Heart left ventricle (tissue), 16 donors: ENCODE results near the gene FGFR4. TPM values are rescaled to one million over a fixed set of nuclear protein-coding genes. Genes with fewer than 3 reads are reported as not detected.

Source experiments
- ATAC-seq, 4 donors: fragments of 200-7000 bp; cut with Tn5 transposase; one replicate each; pipeline ENCODE4 v1.9.1; 2020 to 2022; ENCODE audit warnings: moderate library complexity in 4 of 4, mild to moderate bottlenecking in 3 of 4, moderate number of reproducible peaks in 1 of 4
- DNase-seq, 5 donors: peaks; one replicate each; pipeline ENCODE4 v3.0.0-alpha.2; 2020
- H3K27ac ChIP-seq, 12 donors: fragments of 200-600 bp; sonication (generic) in 4 of 12; one replicate each; pipeline versions ENCODE4 v1.5.0 to v1.8.0; 2016 to 2022; ENCODE audit warnings: mild to moderate bottlenecking in 2 of 12
- H3K27me3 ChIP-seq, 9 donors: fragments of 200-600 bp; sonication (generic) in 2 of 9; one replicate each; pipeline versions ENCODE4 v1.5.1 to v1.8.0; 2016 to 2022; ENCODE audit warnings: mild to moderate bottlenecking in 3 of 9
- H3K36me3 ChIP-seq, 9 donors: fragments of 200-600 bp; sonication (generic) in 2 of 9; one replicate each; pipeline versions ENCODE4 v1.5.0 to v1.8.0; 2018 to 2022; ENCODE audit warnings: mild to moderate bottlenecking in 2 of 9
- H3K4me1 ChIP-seq, 12 donors: fragments of 200-600 bp; sonication (generic) in 4 of 12; one replicate each; pipeline versions ENCODE4 v1.5.0 to v1.8.0; 2016 to 2022; ENCODE audit warnings: mild to moderate bottlenecking in 3 of 12
- H3K4me3 ChIP-seq, 12 donors: fragments of 200-600 bp; sonication (generic) in 4 of 12; one replicate each; pipeline versions ENCODE4 v1.5.0 to v1.8.0; 2017 to 2022; ENCODE audit warnings: mild to moderate bottlenecking in 9 of 12, moderate library complexity in 4 of 12
- H3K9me3 ChIP-seq, 12 donors: fragments of 200-600 bp; sonication (generic) in 4 of 12; one replicate each; pipeline versions ENCODE4 v1.5.0 to v1.8.0; 2016 to 2022; ENCODE audit warnings: mild to moderate bottlenecking in 1 of 12
- POLR2A ChIP-seq, 2 donors: fragments of 450-650 bp; IDR thresholded peaks; one replicate each; pipeline ENCODE4 v1.6.1; 2017; ENCODE audit warnings: antibody characterized with exemption in 2 of 2, mild to moderate bottlenecking in 2 of 2, moderate library complexity in 2 of 2
- WGBS, 4 donors: extraction: QIAGEN DNeasy Blood & Tissue Kit in 2 of 4; methylation state at CpG; one replicate each; pipeline versions ENCODE4 v1.1.5 to v1.1.7; 2013 to 2018; 5-methylcytosine and 5-hydroxymethylcytosine counted together
- intact Hi-C, 10 donors: fragments of 100-400 bp; cut with DNase I; formaldehyde crosslinking; loops; one replicate each; pipeline versions ENCODE4 v1.11.1 to v1.14.2; 2022
- polyA plus RNA-seq, 2 donors: library from polyadenylated mRNA; stranded (reverse); fragments of 200-250 nt; gene quantifications; one replicate each; pipeline ENCODE4 v1.2.3, GENCODE V29; 2013
- total RNA-seq, 9 donors: library from RNA; depleted of rRNA in 2 of 9; stranded (reverse); fragments of >200 nt in 2 of 9; fragmentation: NEBNext Ultra II Directional in 3 of 9; extraction: Animal tissue kit (Norgen Biotek cat#: 25700) in 3 of 9; gene quantifications; one replicate each; pipeline versions ENCODE4 v1.1.0 to v1.2.4, GENCODE V29; 2016 to 2023
- TF ChIP-seq, protein P1 (sequence below), 12 donors: fragments of 200-600 bp; sonication (generic) in 4 of 12; IDR thresholded peaks; one replicate each; pipeline versions ENCODE4 v1.5.0 to v1.8.0; 2018 to 2022; ENCODE audit warnings: antibody characterized with exemption in 12 of 12, mild to moderate bottlenecking in 5 of 12
- donor health status: ischemic (EF 13 %, LVEDD 7.1; RV severe dilation, severe dysfunction).
- donor health status: healthy with polysubstance abuse.
- donor health status: DM: no; HTN: yes; CAD: no.
- donor health status: DM: no; HTN: no; CAD: no.
- donor health status: ischemic (EF 25% LVEDD 6.9; RV normal size, moderate dysfunction).
- donor health status: ischemic (EF 25% LVEDD 5.7; RV mildly dilated, moderate dysfunction).
- donor health status: healthy.
- donor health status: DM: yes; HTN: yes; CAD: no.
- donor health status: ischemic (EF 35%, LVEDD 5.7; RV mildly dilated, moderate dysfunction).
- donor health status: nonischemic (EF 11% LVEDD 7.7; RV severe dilation, severe dysfunction).
- donor health status: DM: yes; HTN: yes; CAD: no.
- donor health status: PGD.
- donor health status: ischemic (EF 29% LVEDD 5.4; RV normal size, mild dysfunction).
- donor health status: nonischemic (EF 23%, LVEDD 6.1; RV moderate dilation, normal function).

FGFR4 gene
- total and polyA plus RNA-seq, 11 donors = 0.35 to 2.6 (median 0.49) TPM; not detected in 1

DNA sequence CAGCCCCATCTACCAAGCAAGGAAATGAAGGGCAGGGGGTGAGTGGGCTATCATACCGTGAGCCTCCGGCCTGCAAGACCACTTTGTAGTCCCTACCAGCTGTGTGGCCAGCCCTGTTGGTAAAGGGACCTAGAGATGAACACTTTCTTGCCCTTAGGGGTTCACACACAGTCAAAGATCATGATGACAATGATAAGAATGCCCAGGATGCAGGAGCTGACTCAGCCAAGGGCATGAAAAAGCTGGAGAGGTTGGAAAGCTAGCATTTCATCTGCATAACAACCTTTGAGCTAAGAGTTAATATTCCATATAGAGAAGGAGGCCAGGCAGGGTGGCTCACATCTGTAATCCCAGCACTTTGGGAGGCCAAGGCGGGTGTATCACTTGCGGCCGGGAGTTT lies 19.2 kb upstream of the FGFR4 start:
- Histone ChIP-seq H3K4me1 (peaks cover 0 to 5% (median 0%) of the 10 kb centered on the region in 12 donors), H3K27me3 (no peaks in the 10 kb centered on the region), H3K27ac (no peak overlapping the region), H3K4me3 (no peak overlapping the region), H3K9me3 (no peaks in the 10 kb centered on the region), H3K36me3 (peaks cover 0 to 42% (median 27%) of the 10 kb centered on the region in 9 donors)
- DNase-seq (no peak), ATAC-seq (no peak)
- 88 to 98% (median 97%) methylated on average over 5 of the region's 5 CpGs for WGBS, 4 donors
- intact Hi-C loops = no loop called here
- no peak for TF ChIP-seq POLR2A (IDR thresholded peaks at IDR 0.05)
- TF ChIP-seq, protein P1, sequence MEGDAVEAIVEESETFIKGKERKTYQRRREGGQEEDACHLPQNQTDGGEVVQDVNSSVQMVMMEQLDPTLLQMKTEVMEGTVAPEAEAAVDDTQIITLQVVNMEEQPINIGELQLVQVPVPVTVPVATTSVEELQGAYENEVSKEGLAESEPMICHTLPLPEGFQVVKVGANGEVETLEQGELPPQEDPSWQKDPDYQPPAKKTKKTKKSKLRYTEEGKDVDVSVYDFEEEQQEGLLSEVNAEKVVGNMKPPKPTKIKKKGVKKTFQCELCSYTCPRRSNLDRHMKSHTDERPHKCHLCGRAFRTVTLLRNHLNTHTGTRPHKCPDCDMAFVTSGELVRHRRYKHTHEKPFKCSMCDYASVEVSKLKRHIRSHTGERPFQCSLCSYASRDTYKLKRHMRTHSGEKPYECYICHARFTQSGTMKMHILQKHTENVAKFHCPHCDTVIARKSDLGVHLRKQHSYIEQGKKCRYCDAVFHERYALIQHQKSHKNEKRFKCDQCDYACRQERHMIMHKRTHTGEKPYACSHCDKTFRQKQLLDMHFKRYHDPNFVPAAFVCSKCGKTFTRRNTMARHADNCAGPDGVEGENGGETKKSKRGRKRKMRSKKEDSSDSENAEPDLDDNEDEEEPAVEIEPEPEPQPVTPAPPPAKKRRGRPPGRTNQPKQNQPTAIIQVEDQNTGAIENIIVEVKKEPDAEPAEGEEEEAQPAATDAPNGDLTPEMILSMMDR (IDR thresholded peaks at IDR 0.05) = no peak

DNA sequence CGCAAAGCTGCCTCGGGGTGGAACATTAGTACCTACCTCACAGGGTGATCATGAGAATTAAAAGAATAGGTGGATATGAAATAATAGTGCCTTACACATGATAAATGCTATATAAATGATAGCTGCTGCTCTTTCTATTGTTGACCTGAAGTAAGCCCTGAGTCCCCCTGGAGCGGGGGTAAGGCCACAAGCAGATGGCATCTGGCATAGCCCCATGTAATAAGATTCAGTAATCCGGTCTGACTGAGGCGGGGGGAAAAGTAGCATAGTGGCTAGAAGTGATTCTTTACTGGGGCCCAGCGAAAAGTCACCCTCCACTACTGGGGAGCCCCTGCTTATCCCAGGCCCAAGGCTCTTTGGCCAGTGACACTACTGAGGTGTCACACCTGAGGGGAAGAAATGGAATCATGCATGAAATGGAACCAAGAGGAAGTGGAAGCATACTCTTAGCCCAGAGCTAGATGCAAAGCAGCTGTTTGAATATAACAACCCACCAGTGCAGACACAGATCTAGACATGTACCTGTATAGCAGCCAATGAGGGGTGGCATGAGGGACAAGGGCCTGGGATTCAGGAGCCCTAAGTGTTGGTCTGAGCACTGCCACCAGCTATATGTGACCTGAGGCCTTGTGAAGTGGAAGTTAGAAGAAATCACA lies 16.1 kb upstream of the FGFR4 start:
- peak in 1 of 4 donors; percentile 9 for ATAC-seq
- Histone ChIP-seq H3K27me3 (no peaks in the 10 kb centered on the region), H3K9me3 (no peaks in the 10 kb centered on the region), H3K4me3 (no peak overlapping the region), H3K27ac (no peak overlapping the region), H3K36me3 (peaks cover 0 to 11% (median 0%) of the 10 kb centered on the region in 9 donors), H3K4me1 (peaks cover 0 to 5% (median 0%) of the 10 kb centered on the region in 12 donors)
- TF ChIP-seq, protein P1 (IDR thresholded peaks at IDR 0.05) = no peak
- no peak for TF ChIP-seq POLR2A (IDR thresholded peaks at IDR 0.05)
- 97 to 98% (median 97%) methylated on average over 6 of the region's 6 CpGs for WGBS, 4 donors
- intact Hi-C loops = loop anchor here in 5 of 10 donors (1.0 to 5.0 kb wide), 3 partner anchors 42 kb away; no protein-coding TSS in a partner anchor
- peak in 1 of 5 donors; percentile 2 for DNase-seq

DNA sequence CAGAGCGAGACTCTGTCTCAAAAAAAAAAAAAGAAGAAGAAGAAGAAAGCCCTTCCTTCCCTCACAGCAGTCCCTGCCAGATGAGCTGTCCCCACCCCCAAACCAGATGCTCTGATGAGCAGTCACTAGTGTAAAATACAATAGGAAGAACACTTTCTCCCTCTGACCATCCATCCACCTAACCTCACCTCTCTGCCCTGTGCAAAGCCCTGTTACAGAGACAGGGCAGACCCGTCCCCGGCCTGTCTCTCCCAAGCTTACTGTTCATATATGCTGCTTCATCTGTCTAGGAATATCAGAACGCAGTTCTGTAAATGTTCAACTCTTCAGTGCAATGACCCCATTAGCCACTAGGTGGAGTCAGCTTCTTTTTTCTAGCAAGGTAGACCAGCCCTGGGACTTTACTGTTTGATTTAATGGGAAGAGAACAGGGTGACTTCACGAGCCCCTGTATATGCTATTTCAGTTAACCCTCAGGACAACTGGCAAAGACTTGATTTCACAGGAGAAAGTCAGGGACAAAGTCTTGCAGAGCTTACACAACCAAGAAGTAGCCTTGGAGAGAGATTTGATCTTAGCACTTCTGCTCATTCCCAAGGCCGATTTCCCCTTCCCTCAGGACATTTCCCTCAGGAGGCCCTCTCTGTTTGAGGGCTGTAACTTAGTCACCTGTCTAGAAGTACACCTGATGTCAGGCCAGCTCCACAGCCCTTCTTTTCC lies 14.9 kb upstream of the FGFR4 start:
- Histone ChIP-seq H3K9me3 (no peaks in the 10 kb centered on the region), H3K27me3 (no peaks in the 10 kb centered on the region), H3K36me3 (peaks cover 0 to 4% (median 0%) of the 10 kb centered on the region in 9 donors), H3K4me1 (peaks cover 0 to 5% (median 0%) of the 10 kb centered on the region in 12 donors), H3K27ac (no peak overlapping the region), H3K4me3 (no peak overlapping the region)
- peak in 3 of 5 donors; percentile 56 to 73 (median 61) for DNase-seq
- WGBS, 4 donors = 19 to 22% (median 21%) methylated on average over 5 to 6 of the region's 6 CpGs
- TF ChIP-seq, protein P1 (IDR thresholded peaks at IDR 0.05) = peak; percentile 79 to 91 (median 87)
- no peak for TF ChIP-seq POLR2A (IDR thresholded peaks at IDR 0.05)
- intact Hi-C loops = loop anchor here (1.0 to 5.0 kb wide), 4 partner anchors 39 to 41 kb away; no protein-coding TSS in a partner anchor
- peak; percentile 54 to 85 (median 78) for ATAC-seq

DNA sequence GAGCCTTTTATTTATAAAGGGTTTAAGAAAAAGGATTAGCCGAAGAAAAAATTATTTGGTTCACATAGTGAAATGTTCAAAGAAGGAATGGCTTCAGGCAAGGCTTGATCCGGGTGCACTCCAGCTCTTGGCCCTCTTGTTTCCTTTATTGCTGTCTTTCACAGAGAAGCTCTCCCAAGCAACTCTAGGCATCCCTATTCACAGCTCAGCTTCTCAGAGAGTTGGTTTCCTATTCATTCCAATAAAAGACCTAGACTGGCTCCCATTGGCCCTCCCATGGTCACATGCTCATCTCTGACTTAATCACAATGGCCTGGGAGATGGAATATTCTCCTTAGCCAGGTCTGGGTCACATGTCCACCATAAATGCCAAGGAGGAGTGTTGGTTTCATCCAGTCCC lies 9.4 kb upstream of the FGFR4 start:
- ATAC-seq = peak in 1 of 4 donors; percentile 27
- TF ChIP-seq, protein P1 (IDR thresholded peaks at IDR 0.05) = no peak
- no peak for TF ChIP-seq POLR2A (IDR thresholded peaks at IDR 0.05)
- WGBS, 4 donors = 93 to 97% (median 97%) methylated on average over 2 of the region's 2 CpGs

More for the DNA sequence above, 9.4 kb upstream of the FGFR4 start:
- intact Hi-C loops = no loop called here
- H3K27ac ChIP-seq = no peak overlapping the region
- H3K4me3 ChIP-seq = no peak overlapping the region
- peaks cover 0 to 3% (median 0%) of the 10 kb centered on the region in 9 donors for H3K27me3 ChIP-seq
- DNase-seq = peak in 1 of 5 donors; percentile 3
- no peaks in the 10 kb centered on the region for H3K9me3 ChIP-seq
- no peaks in the 10 kb centered on the region for H3K36me3 ChIP-seq
- no peaks in the 10 kb centered on the region for H3K4me1 ChIP-seq
